ENCODE measurements around the gene CDC25C. TPM values are rescaled to one million over a fixed set of nuclear protein-coding genes. Genes with fewer than 3 reads are reported as not detected.

The CDC25C gene
- total and polyA plus RNA-seq, 2 donors from 2014 or later, result 0.25 TPM; not detected in 1

- no peak for TF ChIP-seq CTCF (IDR thresholded peaks at IDR 0.05; ENCODE audit: borderline replicate concordance, extremely low read depth, insufficient read depth)
- FAIRE-seq (no peak), DNase-seq (peak in 2 of 5 donors; percentile 40 to 96)
- H3K27me3 ChIP-seq (ENCODE audit: control insufficient read depth, insufficient read depth, low read length), result no peaks in the 10 kb centered on the region
- H3K9me3 ChIP-seq (ENCODE audit: control insufficient read depth in 2 of 3, insufficient read depth in 1 of 3, low read length in 3 of 3), result no peaks in the 10 kb centered on the region
- H3K9ac ChIP-seq (ENCODE audit: low read length in 3 of 3), result peak overlapping the region; percentile 76 to 97 (median 97)
- H3K27ac ChIP-seq (ENCODE audit: low read depth in 2 of 2, low read length in 2 of 2), result peak overlapping the region; percentile 99
- H3K36me3 ChIP-seq (ENCODE audit: control insufficient read depth in 2 of 3, insufficient read depth in 3 of 3, low read length in 3 of 3), result peaks cover 3 to 6% (median 5%) of the 10 kb centered on the region in 3 donors
- peak overlapping the region; percentile 84 to 96 (median 94) for H3K4me3 ChIP-seq (ENCODE audit: low read length in 3 of 3)
- H3K4me1 ChIP-seq (ENCODE audit: control insufficient read depth in 2 of 3, insufficient read depth in 2 of 3, low read depth in 1 of 3, low read length in 3 of 3), result peaks cover 0 to 11% (median 6%) of the 10 kb centered on the region in 3 donors
- intact Hi-C loops (cut with DNase I), result no loop called here
Measured at GRCh38 chr5:138338411-138339090, 6.9 kb upstream of the CDC25C start.

- FAIRE-seq, result no peak
- intact Hi-C loops (cut with DNase I), result no loop called here
Measured at GRCh38 chr5:138337685-138338410, 6.2 kb upstream of the CDC25C start, which contains the start of gene FAM53C. FAM53C (plus strand) TSS chr5:138338266; CDS start chr5:138341336, 3,070 bp downstream.

GRCh38 chr5:138336952-138337684 is 5.5 kb upstream of the CDC25C start:
- Histone ChIP-seq H3K4me3 (ENCODE audit: low read length in 3 of 3) (peak overlapping the region; percentile 84 to 96 (median 94)), H3K27ac (ENCODE audit: low read depth in 2 of 2, low read length in 2 of 2) (peak overlapping the region; percentile 99), H3K27me3 (ENCODE audit: control insufficient read depth, insufficient read depth, low read length) (no peaks in the 10 kb centered on the region), H3K4me1 (ENCODE audit: control insufficient read depth in 2 of 3, insufficient read depth in 2 of 3, low read depth in 1 of 3, low read length in 3 of 3) (peaks cover 0 to 13% (median 6%) of the 10 kb centered on the region in 3 donors), H3K36me3 (ENCODE audit: control insufficient read depth in 2 of 3, insufficient read depth in 3 of 3, low read length in 3 of 3) (peaks cover 3 to 6% (median 5%) of the 10 kb centered on the region in 3 donors), H3K9me3 (ENCODE audit: control insufficient read depth in 2 of 3, insufficient read depth in 1 of 3, low read length in 3 of 3) (no peaks in the 10 kb centered on the region), H3K9ac (ENCODE audit: low read length in 3 of 3) (peak overlapping the region; percentile 72 to 97 (median 87))
- DNase-seq (peak in 1 of 5 donors; percentile 94), FAIRE-seq (no peak)
- intact Hi-C loops (cut with DNase I), result no loop called here
- TF ChIP-seq CTCF (IDR thresholded peaks at IDR 0.05; ENCODE audit: borderline replicate concordance, extremely low read depth, insufficient read depth), result no peak

More at GRCh38 chr5:138337685-138338410, 6.2 kb upstream of the CDC25C start, which contains the start of gene FAM53C:
- Histone ChIP-seq H3K9me3 (ENCODE audit: control insufficient read depth in 2 of 3, insufficient read depth in 1 of 3, low read length in 3 of 3) (no peaks in the 10 kb centered on the region), H3K27me3 (ENCODE audit: control insufficient read depth, insufficient read depth, low read length) (no peaks in the 10 kb centered on the region), H3K4me3 (ENCODE audit: low read length in 3 of 3) (peak within 1 kb of the TSS; percentile 84 to 96 (median 94)), H3K27ac (ENCODE audit: low read depth in 2 of 2, low read length in 2 of 2) (peak within 1 kb of the TSS; percentile 99), H3K36me3 (ENCODE audit: control insufficient read depth in 2 of 3, insufficient read depth in 3 of 3, low read length in 3 of 3) (peaks cover 3 to 6% (median 5%) of the 10 kb centered on the region in 3 donors), H3K4me1 (ENCODE audit: control insufficient read depth in 2 of 3, insufficient read depth in 2 of 3, low read depth in 1 of 3, low read length in 3 of 3) (peaks cover 0 to 11% (median 6%) of the 10 kb centered on the region in 3 donors), H3K9ac (ENCODE audit: low read length in 3 of 3) (peak within 1 kb of the TSS; percentile 76 to 97 (median 97))
- peak; percentile 95 to 98 (median 97) for DNase-seq
- TF ChIP-seq CTCF (IDR thresholded peaks at IDR 0.05; ENCODE audit: borderline replicate concordance, extremely low read depth, insufficient read depth), result no peak
